Endothelial cell of umbilical vein (primary cell): ENCODE data around the gene SOX9. TPM values are rescaled to one million over a fixed set of nuclear protein-coding genes. Genes with fewer than 3 reads are reported as not detected.

Experiments
- BruUV-seq: library from RNA; stranded (reverse); fragments of 400-500 nt; replicated peaks from 2 replicates; lab custom pipeline; 2021; lab: Mats Ljungman, UMichigan
- CTCF ChIA-PET: fragments of 300-600, 350-600 bp; sonication (Branson Sonifier 250); formaldehyde crosslinking; loops from one replicate; lab custom pipeline; 2021; ENCODE audit warnings: antibody characterized with exemption, inconsistent platforms; lab: Charles Lee
- POLR2A ChIA-PET: fragments of 300-600, 350-600 bp; sonication (Branson Sonifier 250); formaldehyde crosslinking; loops from one replicate; lab custom pipeline; 2021; ENCODE audit warnings: antibody characterized with exemption, inconsistent platforms; lab: Charles Lee
- DNase-seq: peaks from one replicate; pipeline ENCODE4 v3.0.0-alpha.2; 2011; ENCODE audit warnings: low read depth, low spot score
- FAIRE-seq: peaks from 2 replicates; lab custom pipeline; 2011; peaks lifted over from hg19 to GRCh38; lab: Jason Lieb, UNC
- H2AFZ ChIP-seq: 2 replicates; pipeline ENCODE4 v1.6.0; 2012; ENCODE audit warnings: low read depth, low read length, control low read depth, inconsistent platforms
- H3K27ac ChIP-seq: 2 replicates; pipeline ENCODE4 v1.5.1; 2011; ENCODE audit warnings: low read depth, mild to moderate bottlenecking, control low read depth, low read length, moderate library complexity; ENCODE audit not compliant: insufficient read depth
- H3K27me3 ChIP-seq, 2 experiments: 2 replicates each; pipeline versions ENCODE4 v1.6.0 to v1.6.1; 2011; ENCODE audit warnings: low read length in 2 of 2, mixed read lengths in 1 of 2; ENCODE audit not compliant: control insufficient read depth in 2 of 2, insufficient read depth in 2 of 2
- H3K36me3 ChIP-seq, 2 experiments: 2 replicates in 1 of 2; 3 replicates in 1 of 2; pipeline ENCODE4 v1.5.1; 2011; ENCODE audit warnings: low read length in 2 of 2, mild to moderate bottlenecking in 1 of 2, moderate library complexity in 1 of 2; ENCODE audit not compliant: control insufficient read depth in 2 of 2, insufficient read depth in 2 of 2; ENCODE audit errors: extremely low read depth in 1 of 2
- H3K4me1 ChIP-seq: 3 replicates; pipeline ENCODE4 v1.5.1; 2011; ENCODE audit warnings: mild to moderate bottlenecking, low read length; ENCODE audit not compliant: control insufficient read depth, insufficient read depth; ENCODE audit errors: extremely low read depth
- H3K4me2 ChIP-seq: 2 replicates; pipeline ENCODE4 v1.6.1; 2011; ENCODE audit warnings: low read length, control low read depth, mixed read lengths; ENCODE audit not compliant: insufficient read depth
- H3K4me3 ChIP-seq, 3 experiments: fragments of 200-600 bp in 1 of 3; sonication (generic), shearing (Covaris generic) in 1 of 3; replicated peaks in 1 of 3; 2 replicates each; pipeline ENCODE4 v1.5.1; 2011 to 2016; ENCODE audit warnings: control low read depth in 3 of 3, low read length in 3 of 3, mild to moderate bottlenecking in 2 of 3, inconsistent platforms in 1 of 3, low read depth in 1 of 3, moderate library complexity in 1 of 3; ENCODE audit not compliant: insufficient read depth in 1 of 3
- H3K79me2 ChIP-seq: 2 replicates; pipeline ENCODE4 v1.6.0; 2012; ENCODE audit warnings: low read length, inconsistent platforms; ENCODE audit not compliant: control insufficient read depth, insufficient read depth
- H3K9ac ChIP-seq: replicated peaks from 2 replicates; pipeline ENCODE3; 2011; ENCODE audit warnings: low read length, control low read depth; ENCODE audit not compliant: insufficient read depth; ENCODE audit errors: extremely low read depth
- H3K9me1 ChIP-seq: replicated peaks from 3 replicates; pipeline ENCODE4 v1.6.0; 2011; ENCODE audit warnings: mild to moderate bottlenecking, low read length; ENCODE audit not compliant: control insufficient read depth, insufficient read depth; ENCODE audit errors: extremely low read depth
- H3K9me3 ChIP-seq: replicated peaks from 2 replicates; pipeline ENCODE4 v1.5.1; 2012; ENCODE audit warnings: low read length, inconsistent platforms; ENCODE audit not compliant: control insufficient read depth, insufficient read depth
- H4K20me1 ChIP-seq: replicated peaks from 2 replicates; pipeline ENCODE3; 2011; ENCODE audit warnings: mild to moderate bottlenecking, low read length; ENCODE audit not compliant: control insufficient read depth, insufficient read depth; ENCODE audit errors: extremely low read depth
- CTCF ChIP-seq, 2 donors: IDR thresholded peaks; 1 replicate in 1 of 2; 2 replicates in 1 of 2; pipeline ENCODE4 v1.5.1; 2011; ENCODE audit warnings: low read length in 2 of 2, mild to moderate bottlenecking in 2 of 2, moderate library complexity in 2 of 2, control low read depth in 1 of 2, inconsistent platforms in 1 of 2, low read depth in 1 of 2; ENCODE audit not compliant: insufficient read depth in 1 of 2; ENCODE audit errors: extremely low read depth in 1 of 2
- EZH2 ChIP-seq: IDR thresholded peaks from 2 replicates; pipeline ENCODE4 v1.6.1; 2012; ENCODE audit warnings: borderline replicate concordance, low read depth, mild to moderate bottlenecking, moderate library complexity, low read length, inconsistent platforms; ENCODE audit not compliant: severe bottlenecking
- FOS ChIP-seq: IDR thresholded peaks from 2 replicates; pipeline ENCODE4 v1.6.1; 2011; ENCODE audit warnings: mild to moderate bottlenecking, low read length, moderate library complexity, borderline replicate concordance; ENCODE audit not compliant: insufficient read depth
- GATA2 ChIP-seq: IDR thresholded peaks from 2 replicates; pipeline ENCODE4 v1.7.0; 2011; ENCODE audit warnings: low read depth, mild to moderate bottlenecking, moderate library complexity, mixed read lengths, low read length; ENCODE audit not compliant: insufficient read length, insufficient read depth
- JUN ChIP-seq: IDR thresholded peaks from 2 replicates; pipeline ENCODE4 v1.6.1; 2011; ENCODE audit warnings: borderline replicate concordance, low read depth; ENCODE audit not compliant: insufficient read length, insufficient read depth
- MAX ChIP-seq: IDR thresholded peaks from 2 replicates; pipeline ENCODE4 v1.6.1; 2011; ENCODE audit not compliant: insufficient read depth, insufficient read length
- MYC ChIP-seq: IDR thresholded peaks from one replicate; pipeline ENCODE4 v1.6.1; 2011; ENCODE audit warnings: mild to moderate bottlenecking, low read depth, low read length
- POLR2A ChIP-seq: IDR thresholded peaks from 2 replicates; pipeline ENCODE4 v1.6.1; 2012; ENCODE audit warnings: low read depth, mild to moderate bottlenecking, control low read depth, low read length
- POLR2AphosphoS5 ChIP-seq: IDR thresholded peaks from 2 replicates; pipeline ENCODE4 v1.6.1; 2012; ENCODE audit warnings: low read depth, mild to moderate bottlenecking, control low read depth, low read length, moderate library complexity; ENCODE audit not compliant: insufficient read depth
- dilution Hi-C: fragments of 300-500 bp; cut with MboI; formaldehyde crosslinking; loops from one replicate; pipeline ENCODE4 v1.15.0; 2019; ENCODE audit warnings: low sequenced_read_pairs; ENCODE audit not compliant: extremely low pct_ligation_motif_present
- intact Hi-C: fragments of 100-400 bp; cut with micrococcal nuclease; formaldehyde crosslinking; loops from one replicate; pipeline ENCODE4 v1.10.0; 2022
- polyA plus RNA-seq, 4 experiments: library from polyadenylated mRNA; depleted of rRNA in 3 of 4; stranded (reverse) in 3 of 4; unstranded in 1 of 4; fragments of >200 nt; gene quantifications; 2 replicates each; pipeline versions ENCODE4 v1.2.1 to v1.2.3, GENCODE V29; 2011 to 2012; ENCODE audit warnings: missing spikeins in 1 of 4
- total RNA-seq: library from RNA; stranded (reverse); gene quantifications from 2 replicates; pipeline ENCODE4 v1.2.3, GENCODE V29; 2021

SOX9 gene
- total and polyA plus RNA-seq, 2 donors (not counting 3 experiments of a cell fraction or from before 2014, with no cell fraction given): not detected

- DNase-seq (no peak), FAIRE-seq (no peak)
- Histone ChIP-seq H3K27me3 (no peaks in the 10 kb centered on the region), H3K9me3 (no peaks in the 10 kb centered on the region), H3K9ac (no peak overlapping the region), H3K4me3 (no peak overlapping the region), H4K20me1 (no peaks in the 10 kb centered on the region), H3K27ac (no peak overlapping the region), H3K9me1 (no peaks in the 10 kb centered on the region), H3K79me2 (no peaks in the 10 kb centered on the region), H2AFZ (no peak overlapping the region), H3K4me2 (no peak overlapping the region), H3K4me1 (no peaks in the 10 kb centered on the region), H3K36me3 (no peaks in the 10 kb centered on the region)
- CTCF ChIA-PET: no interaction called here
- no TSS peak for BruUV-seq
- intact Hi-C loops: no loop called here
- TF ChIP-seq MAX (no peak), EZH2 (no peak), MYC (no peak), FOS (no peak), JUN (no peak), POLR2AphosphoS5 (no peak)
- dilution Hi-C loops: no loop called here
- POLR2A ChIA-PET: no interaction called here
Observed at GRCh38 chr17:72107100-72107499, 13.7 kb upstream of the SOX9 start.

- H3K4me1 ChIP-seq: no peaks in the 10 kb centered on the region
- FAIRE-seq: no peak
- no peak overlapping the region for H3K4me2 ChIP-seq
- no peak for DNase-seq
- TF ChIP-seq POLR2A (no peak), EZH2 (no peak), CTCF (IDR thresholded peaks at IDR 0.05; ENCODE audit: extremely low read depth in 1 of 2, insufficient read depth in 1 of 2, low read depth in 1 of 2, low read length in 2 of 2) (no peak), POLR2AphosphoS5 (no peak), JUN (no peak), MYC (no peak), GATA2 (no peak), MAX (no peak), FOS (no peak)
- no peaks in the 10 kb centered on the region for H4K20me1 ChIP-seq
- no peaks in the 10 kb centered on the region for H3K9me1 ChIP-seq
- CTCF ChIA-PET: no interaction called here
- no peak overlapping the region for H3K4me3 ChIP-seq
- no TSS peak for BruUV-seq
- H3K36me3 ChIP-seq: no peaks in the 10 kb centered on the region
- POLR2A ChIA-PET: no interaction called here
- no peak overlapping the region for H2AFZ ChIP-seq
- H3K27me3 ChIP-seq: peaks cover 0 to 2% of the 10 kb centered on the region in 2 experiments
- no peaks in the 10 kb centered on the region for H3K9me3 ChIP-seq
- intact Hi-C loops (no loop called here), dilution Hi-C loops (no loop called here)
- no peak overlapping the region for H3K9ac ChIP-seq
- no peak overlapping the region for H3K27ac ChIP-seq
- no peaks in the 10 kb centered on the region for H3K79me2 ChIP-seq
Observed at GRCh38 chr17:72110231-72110941, 10.4 kb upstream of the SOX9 start.
